ENCODE results near the gene XAGE3. TPM values are rescaled to one million over a fixed set of nuclear protein-coding genes. Genes with fewer than 3 reads are reported as not detected.
"Not testable (repeated sequence)": the region's sequence is repeated elsewhere in the genome, so short reads cannot be mapped to it uniquely, and the experiment has no call there.

Gene XAGE3
- total RNA-seq, 2 donors from 2014 or later: not detected

DNA sequence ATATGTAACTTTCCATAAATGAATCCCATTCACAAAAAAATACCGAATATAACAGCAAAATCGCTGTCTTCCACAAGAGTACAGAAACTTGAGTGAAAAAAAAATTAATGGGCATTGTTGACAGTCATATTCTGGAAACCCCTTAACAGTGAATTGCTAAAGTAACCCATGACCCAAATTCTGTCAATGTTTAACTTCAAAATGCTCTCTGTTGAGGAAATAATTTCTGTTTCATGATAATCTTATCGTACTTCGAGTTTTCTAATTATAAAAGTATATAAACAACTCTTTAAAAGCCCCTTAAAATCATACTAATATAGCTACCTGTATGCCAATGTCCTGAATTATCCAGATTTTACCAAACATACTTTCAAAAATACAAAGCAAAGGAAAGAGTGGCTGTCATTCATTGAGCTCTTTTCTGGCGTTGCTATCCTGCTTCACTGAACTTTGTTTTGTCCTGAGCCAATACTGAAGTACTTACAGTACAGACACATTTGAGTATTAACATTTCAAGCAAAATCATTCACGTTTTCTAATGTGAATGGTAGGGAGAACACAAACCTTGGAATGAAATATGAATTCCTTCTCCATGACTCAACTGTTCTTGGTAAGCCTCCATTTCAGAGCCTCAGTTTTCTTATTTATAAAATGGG is 2.4 kb downstream of the XAGE3 start:
- WGBS, 2 experiments (ENCODE audit: insufficient coverage in 1 of 2, insufficient read length in 1 of 2): 91% methylated on average over 5 of the region's 6 CpGs; no CpG with 5 or more reads in 1 of the 2 experiments
- Mint-ChIP-seq H3K27me3 (ENCODE audit: insufficient read depth) (peaks cover 9% of the 10 kb centered on the region), H3K27ac (no peak overlapping the region)

DNA sequence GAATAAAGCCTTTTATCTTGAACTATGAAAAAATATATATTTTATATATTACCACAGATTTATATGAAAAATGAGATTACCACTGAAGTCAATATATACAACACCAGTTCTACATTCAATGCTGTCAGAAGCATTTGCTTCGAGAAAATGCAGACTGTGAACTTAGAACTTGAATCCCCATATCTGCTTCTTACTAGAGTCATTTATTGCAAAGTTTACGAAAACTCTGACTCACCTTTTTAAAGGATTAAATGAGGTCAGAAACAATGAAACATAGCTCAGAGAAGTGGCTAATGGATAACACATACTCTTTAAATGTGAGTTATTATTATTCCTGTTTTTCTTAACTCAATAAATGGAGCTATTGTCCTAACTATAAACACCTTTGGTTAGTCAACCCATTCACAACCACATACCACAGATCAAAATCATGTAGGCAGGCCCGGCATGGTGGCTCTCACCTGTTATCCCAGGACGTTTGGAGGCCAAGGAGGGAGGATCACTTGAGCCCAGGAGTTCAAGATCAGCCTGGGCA is 10.8 kb downstream of the XAGE3 start:
- H3K9ac ChIP-seq (ENCODE audit: extremely low read depth, low read length, poor library complexity, severe bottlenecking); H3K4me3 Mint-ChIP-seq; H3K4me1 Mint-ChIP-seq; H3K36me3 Mint-ChIP-seq (ENCODE audit: low read depth); H3K27ac ChIP-seq (ENCODE audit: low read depth, low read length); H3K27me3 ChIP-seq (ENCODE audit: control insufficient read depth, insufficient read depth, low read length, poor library complexity, severe bottlenecking); H3K4me3 ChIP-seq (ENCODE audit: low read length); H3K9me3 ChIP-seq (ENCODE audit: control insufficient read depth, low read length); H3K36me3 ChIP-seq (ENCODE audit: control insufficient read depth, insufficient read depth, low read length); H3K27ac Mint-ChIP-seq; H3K27me3 Mint-ChIP-seq (ENCODE audit: insufficient read depth); H3K4me1 ChIP-seq (ENCODE audit: control insufficient read depth, insufficient read depth, low read length); DNase-seq: not testable (repeated sequence)
- 56 to 100% methylated on average over 1 to 4 of the region's 4 CpGs for WGBS, 2 experiments (ENCODE audit: insufficient coverage in 1 of 2, insufficient read length in 1 of 2)
- H3K9me3 Mint-ChIP-seq: peaks cover 59% of the 10 kb centered on the region

More for the DNA sequence above, 2.4 kb downstream of the XAGE3 start:
- H3K27ac ChIP-seq (ENCODE audit: low read depth, low read length): no peak overlapping the region
- H3K4me3 ChIP-seq (ENCODE audit: low read length): no peak overlapping the region
- H3K4me3 Mint-ChIP-seq: no peak overlapping the region
- H3K4me1 Mint-ChIP-seq: no peaks in the 10 kb centered on the region
- H3K9me3 Mint-ChIP-seq: peaks cover 38% of the 10 kb centered on the region
- TF ChIP-seq, protein P1, sequence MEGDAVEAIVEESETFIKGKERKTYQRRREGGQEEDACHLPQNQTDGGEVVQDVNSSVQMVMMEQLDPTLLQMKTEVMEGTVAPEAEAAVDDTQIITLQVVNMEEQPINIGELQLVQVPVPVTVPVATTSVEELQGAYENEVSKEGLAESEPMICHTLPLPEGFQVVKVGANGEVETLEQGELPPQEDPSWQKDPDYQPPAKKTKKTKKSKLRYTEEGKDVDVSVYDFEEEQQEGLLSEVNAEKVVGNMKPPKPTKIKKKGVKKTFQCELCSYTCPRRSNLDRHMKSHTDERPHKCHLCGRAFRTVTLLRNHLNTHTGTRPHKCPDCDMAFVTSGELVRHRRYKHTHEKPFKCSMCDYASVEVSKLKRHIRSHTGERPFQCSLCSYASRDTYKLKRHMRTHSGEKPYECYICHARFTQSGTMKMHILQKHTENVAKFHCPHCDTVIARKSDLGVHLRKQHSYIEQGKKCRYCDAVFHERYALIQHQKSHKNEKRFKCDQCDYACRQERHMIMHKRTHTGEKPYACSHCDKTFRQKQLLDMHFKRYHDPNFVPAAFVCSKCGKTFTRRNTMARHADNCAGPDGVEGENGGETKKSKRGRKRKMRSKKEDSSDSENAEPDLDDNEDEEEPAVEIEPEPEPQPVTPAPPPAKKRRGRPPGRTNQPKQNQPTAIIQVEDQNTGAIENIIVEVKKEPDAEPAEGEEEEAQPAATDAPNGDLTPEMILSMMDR (conservative IDR thresholded peaks at IDR 0.05): no peak
- no peaks in the 10 kb centered on the region for H3K9me3 ChIP-seq (ENCODE audit: control insufficient read depth, low read length)
- no peak overlapping the region for H3K9ac ChIP-seq (ENCODE audit: extremely low read depth, low read length, poor library complexity, severe bottlenecking)
- no peaks in the 10 kb centered on the region for H3K4me1 ChIP-seq (ENCODE audit: control insufficient read depth, insufficient read depth, low read length)
- no peaks in the 10 kb centered on the region for H3K36me3 Mint-ChIP-seq (ENCODE audit: low read depth)
- H3K27me3 ChIP-seq (ENCODE audit: control insufficient read depth, insufficient read depth, low read length, poor library complexity, severe bottlenecking): peaks cover 12% of the 10 kb centered on the region
- no peaks in the 10 kb centered on the region for H3K36me3 ChIP-seq (ENCODE audit: control insufficient read depth, insufficient read depth, low read length)
- no peak for DNase-seq

DNA sequence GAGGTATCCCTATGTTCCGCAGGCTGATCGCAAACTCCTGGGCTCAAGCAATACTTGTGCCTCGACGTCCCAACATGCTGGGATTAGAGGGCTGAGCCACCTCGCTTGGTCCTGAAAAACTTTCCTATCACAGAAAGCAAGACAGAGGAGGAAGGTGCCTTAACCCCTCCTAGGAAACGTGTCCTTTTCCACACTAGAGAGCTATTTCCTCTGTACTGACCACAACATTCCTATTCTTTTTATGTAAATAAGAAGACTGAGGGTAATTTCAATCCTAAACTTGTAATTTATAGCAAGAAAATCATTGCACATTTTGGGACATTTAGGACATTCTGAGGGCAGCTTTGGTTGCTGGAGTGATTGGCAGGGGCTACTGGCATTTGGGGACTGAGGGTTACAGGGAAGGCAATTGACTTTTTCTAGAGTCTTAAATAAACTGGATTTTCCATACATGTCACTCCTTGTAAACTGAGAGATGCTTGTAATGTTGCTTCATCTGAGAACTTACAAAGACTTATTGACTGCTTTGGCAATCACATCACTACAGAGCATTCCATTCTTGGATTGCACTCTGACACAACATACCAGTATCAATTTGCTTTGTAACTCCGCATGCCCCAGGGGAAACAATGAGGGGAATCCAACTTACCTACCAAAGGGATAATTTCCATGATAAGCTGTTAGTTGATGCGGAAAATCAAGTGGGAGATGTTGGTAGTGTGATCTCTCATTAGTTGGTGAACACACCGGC is 15.6 kb downstream of the XAGE3 start:
- WGBS, 2 experiments (ENCODE audit: insufficient coverage in 1 of 2, insufficient read length in 1 of 2): 88% methylated on average over 8 of the region's 9 CpGs; no CpG with 5 or more reads in 1 of the 2 experiments
- DNase-seq: no peak
- peaks cover 66% of the 10 kb centered on the region for H3K9me3 Mint-ChIP-seq
- H3K4me3 Mint-ChIP-seq: no peak overlapping the region
- H3K36me3 ChIP-seq (ENCODE audit: control insufficient read depth, insufficient read depth, low read length): no peaks in the 10 kb centered on the region
- H3K27ac ChIP-seq (ENCODE audit: low read depth, low read length): no peak overlapping the region
- no peaks in the 10 kb centered on the region for H3K9me3 ChIP-seq (ENCODE audit: control insufficient read depth, low read length)
- H3K4me3 ChIP-seq (ENCODE audit: low read length): no peak overlapping the region
- peaks cover 9% of the 10 kb centered on the region for H3K27me3 Mint-ChIP-seq (ENCODE audit: insufficient read depth)
- H3K4me1 Mint-ChIP-seq: no peaks in the 10 kb centered on the region
- H3K4me1 ChIP-seq (ENCODE audit: control insufficient read depth, insufficient read depth, low read length): no peaks in the 10 kb centered on the region
- H3K9ac ChIP-seq (ENCODE audit: extremely low read depth, low read length, poor library complexity, severe bottlenecking): no peak overlapping the region
- H3K36me3 Mint-ChIP-seq (ENCODE audit: low read depth): no peaks in the 10 kb centered on the region
- no peaks in the 10 kb centered on the region for H3K27me3 ChIP-seq (ENCODE audit: control insufficient read depth, insufficient read depth, low read length, poor library complexity, severe bottlenecking)
- TF ChIP-seq, protein P1 (conservative IDR thresholded peaks at IDR 0.05): no peak
- no peak overlapping the region for H3K27ac Mint-ChIP-seq

DNA sequence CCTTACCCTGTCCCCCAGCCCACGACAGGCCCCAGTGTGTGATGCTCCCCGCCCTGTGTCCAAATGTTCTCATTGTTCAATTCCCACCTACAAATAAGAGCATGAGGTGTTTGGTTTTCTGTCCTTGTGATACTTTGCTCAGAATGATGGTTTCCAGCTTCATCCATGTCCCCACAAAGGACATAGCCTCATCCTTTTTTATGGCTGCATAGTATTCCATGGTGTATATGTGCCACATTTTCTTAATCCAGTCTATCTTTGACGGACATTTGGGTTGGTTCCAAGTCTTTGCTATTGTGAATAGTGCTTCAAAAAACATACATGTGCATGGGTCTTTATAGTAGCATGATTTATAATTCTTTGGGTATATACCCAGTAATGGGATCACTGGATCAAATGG is 24.3 kb downstream of the XAGE3 start:
- not testable (repeated sequence) for H3K4me1 ChIP-seq (ENCODE audit: control insufficient read depth, insufficient read depth, low read length); H3K9ac ChIP-seq (ENCODE audit: extremely low read depth, low read length, poor library complexity, severe bottlenecking); H3K27me3 ChIP-seq (ENCODE audit: control insufficient read depth, insufficient read depth, low read length, poor library complexity, severe bottlenecking); H3K4me1 Mint-ChIP-seq; H3K9me3 ChIP-seq (ENCODE audit: control insufficient read depth, low read length); H3K4me3 Mint-ChIP-seq; H3K4me3 ChIP-seq (ENCODE audit: low read length); DNase-seq; H3K27ac Mint-ChIP-seq; H3K27ac ChIP-seq (ENCODE audit: low read depth, low read length); H3K36me3 Mint-ChIP-seq (ENCODE audit: low read depth); H3K36me3 ChIP-seq (ENCODE audit: control insufficient read depth, insufficient read depth, low read length)
- 54 to 100% methylated on average over 1 to 2 of the region's 3 CpGs for WGBS, 2 experiments (ENCODE audit: insufficient coverage in 1 of 2, insufficient read length in 1 of 2)
- peaks cover 53% of the 10 kb centered on the region for H3K9me3 Mint-ChIP-seq
- H3K27me3 Mint-ChIP-seq (ENCODE audit: insufficient read depth): peaks cover 24% of the 10 kb centered on the region

All from endodermal cell (in vitro differentiated cells).